AG10803 (cell line): ENCODE data around the gene XBP1.
A peak's percentile ranks its signal among the peaks of the same experiment; 100 is the strongest.
"Not testable (repeated sequence)": the region's sequence is repeated elsewhere in the genome, so short reads cannot be mapped to it uniquely, and the experiment has no call there.

Source experiments
- DNase-seq: peaks from one replicate; pipeline ENCODE4 v3.0.0; 2010; ENCODE audit warnings: low read depth
- H3K4me3 ChIP-seq: 2 replicates; pipeline ENCODE4 v1.5.1; 2011; ENCODE audit warnings: mild to moderate bottlenecking, low read length, control low read depth
- TF ChIP-seq, protein P1 (sequence below): conservative IDR thresholded peaks from 2 replicates; pipeline ENCODE4 v1.5.1; 2011; ENCODE audit warnings: mild to moderate bottlenecking, low read length, control low read depth, inconsistent platforms

Gene XBP1

DNA sequence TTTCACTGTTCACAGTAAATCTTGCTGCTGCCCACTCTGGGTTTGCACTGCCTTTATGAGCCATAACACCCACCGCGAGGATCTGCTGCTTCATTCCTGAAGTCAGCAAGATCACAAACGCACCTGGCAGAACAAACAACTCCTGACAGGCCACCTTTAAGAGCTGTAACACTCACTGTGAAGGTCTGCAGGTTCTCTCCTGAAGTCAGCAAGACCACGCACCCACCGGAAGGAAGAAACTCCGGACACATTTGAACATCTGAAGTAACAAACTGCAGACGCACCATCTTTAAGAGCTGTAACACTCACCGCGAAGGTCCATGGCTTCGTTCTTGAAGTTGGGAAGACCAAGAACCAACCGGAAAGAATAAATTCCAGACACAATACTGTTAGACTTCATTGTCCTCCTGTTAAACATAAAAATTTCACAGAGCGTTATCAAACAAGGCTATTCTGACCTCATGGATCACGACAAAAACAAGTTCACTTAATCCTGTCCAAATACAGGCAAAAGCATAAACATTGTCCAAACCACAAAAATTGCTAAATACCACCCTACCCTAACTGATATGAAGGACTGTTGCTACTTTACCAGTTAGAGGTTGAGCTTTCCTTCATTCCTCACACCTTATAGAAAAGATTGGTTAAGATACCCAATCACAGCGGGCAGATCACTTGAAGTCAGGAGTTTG, 30.8 kb downstream of the XBP1 start:
- no peak for DNase-seq
- no peak overlapping the region for H3K4me3 ChIP-seq
- TF ChIP-seq, protein P1, sequence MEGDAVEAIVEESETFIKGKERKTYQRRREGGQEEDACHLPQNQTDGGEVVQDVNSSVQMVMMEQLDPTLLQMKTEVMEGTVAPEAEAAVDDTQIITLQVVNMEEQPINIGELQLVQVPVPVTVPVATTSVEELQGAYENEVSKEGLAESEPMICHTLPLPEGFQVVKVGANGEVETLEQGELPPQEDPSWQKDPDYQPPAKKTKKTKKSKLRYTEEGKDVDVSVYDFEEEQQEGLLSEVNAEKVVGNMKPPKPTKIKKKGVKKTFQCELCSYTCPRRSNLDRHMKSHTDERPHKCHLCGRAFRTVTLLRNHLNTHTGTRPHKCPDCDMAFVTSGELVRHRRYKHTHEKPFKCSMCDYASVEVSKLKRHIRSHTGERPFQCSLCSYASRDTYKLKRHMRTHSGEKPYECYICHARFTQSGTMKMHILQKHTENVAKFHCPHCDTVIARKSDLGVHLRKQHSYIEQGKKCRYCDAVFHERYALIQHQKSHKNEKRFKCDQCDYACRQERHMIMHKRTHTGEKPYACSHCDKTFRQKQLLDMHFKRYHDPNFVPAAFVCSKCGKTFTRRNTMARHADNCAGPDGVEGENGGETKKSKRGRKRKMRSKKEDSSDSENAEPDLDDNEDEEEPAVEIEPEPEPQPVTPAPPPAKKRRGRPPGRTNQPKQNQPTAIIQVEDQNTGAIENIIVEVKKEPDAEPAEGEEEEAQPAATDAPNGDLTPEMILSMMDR: no peak

DNA sequence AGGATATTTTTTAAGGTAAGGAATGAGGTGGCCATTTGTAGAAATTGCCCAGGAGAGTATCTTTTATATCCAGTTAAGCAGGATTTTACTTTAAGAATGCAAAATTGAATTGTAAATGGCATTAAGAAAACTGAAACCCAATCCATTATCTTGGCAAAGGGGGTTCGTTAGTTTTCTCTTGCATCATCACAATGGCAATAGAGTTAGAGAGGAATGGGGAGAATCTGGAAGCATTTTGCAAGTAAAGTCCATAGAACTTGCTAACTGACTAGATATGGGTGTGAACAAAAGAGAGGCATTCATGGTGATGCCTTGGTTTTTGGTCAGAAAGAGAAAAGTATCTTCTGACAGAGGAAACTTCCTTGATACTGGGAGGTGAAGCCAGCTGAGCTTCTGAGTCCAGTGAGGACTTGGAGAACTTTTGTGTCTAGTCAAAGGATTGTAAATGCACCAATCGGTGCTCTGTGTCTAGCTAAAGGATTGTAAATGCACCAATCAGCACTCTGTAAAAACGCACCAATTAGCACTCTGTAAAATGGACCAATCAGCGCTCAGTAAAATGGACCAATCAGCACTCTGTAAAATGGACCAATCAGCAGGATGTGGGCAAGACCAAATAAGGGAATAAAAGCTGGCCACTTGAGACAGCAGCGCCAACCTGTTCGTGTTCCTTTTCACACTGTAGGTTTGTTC, 31.5 kb downstream of the XBP1 start:
- no peak overlapping the region for H3K4me3 ChIP-seq
- TF ChIP-seq, protein P1: no peak
- DNase-seq: no peak

DNA sequence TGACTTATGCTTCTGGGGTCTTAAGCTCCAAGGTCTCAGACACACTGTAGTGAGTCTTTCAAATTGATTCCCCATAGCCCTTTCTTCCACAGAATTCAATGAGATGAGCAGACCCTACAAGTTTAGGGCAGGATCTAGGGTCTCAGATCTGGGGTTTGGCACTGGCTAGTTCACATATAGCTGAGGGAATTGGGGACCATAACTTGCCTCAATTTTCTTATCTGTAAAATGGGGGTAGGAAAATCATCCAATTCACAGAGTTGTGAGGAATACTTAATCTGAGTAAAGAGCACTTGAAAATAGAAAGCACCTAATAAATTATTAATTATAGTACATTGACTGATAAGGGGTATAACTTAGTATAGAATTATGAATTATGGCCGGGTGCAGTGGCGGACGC, 33.7 kb downstream of the XBP1 start:
- H3K4me3 ChIP-seq: no peak overlapping the region
- no peak for DNase-seq
- TF ChIP-seq, protein P1: no peak

DNA sequence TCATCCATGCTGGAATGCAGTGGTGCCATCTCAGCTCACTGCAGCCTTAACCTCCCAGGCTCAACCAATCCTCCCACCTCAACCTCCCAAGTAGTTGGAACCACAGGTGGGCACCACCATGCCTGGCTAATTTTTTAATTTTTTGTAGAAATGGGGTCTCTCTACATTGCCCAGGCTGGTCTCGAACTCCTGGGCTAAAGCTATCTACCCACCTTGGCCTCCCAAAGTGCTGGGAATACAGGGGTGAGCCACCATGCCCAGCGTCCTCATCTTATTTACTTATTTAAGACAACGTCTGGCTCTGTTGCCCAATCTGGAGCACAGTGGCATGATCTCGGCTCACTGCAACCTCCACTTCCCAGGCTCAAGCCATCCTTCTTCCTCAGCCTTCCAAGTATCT, 38.4 kb downstream of the XBP1 start:
- DNase-seq: not testable (repeated sequence)

DNA sequence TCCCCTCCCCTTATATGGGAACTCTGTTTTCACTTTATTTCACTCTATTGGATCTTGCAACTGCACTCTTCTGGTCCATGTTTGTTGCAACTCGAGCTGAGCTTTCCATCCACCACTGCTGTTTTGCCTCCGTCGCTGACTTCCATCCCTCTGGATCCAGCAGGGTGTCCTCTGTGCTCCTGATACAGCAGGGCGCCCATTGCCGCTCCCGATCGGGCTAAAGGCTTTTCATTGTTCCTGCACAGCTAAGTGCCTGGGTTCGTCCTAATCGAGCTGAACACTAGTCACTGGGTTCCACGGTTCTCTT, 39.0 kb downstream of the XBP1 start:
- no peak overlapping the region for H3K4me3 ChIP-seq
- DNase-seq: no peak
- TF ChIP-seq, protein P1: no peak

More for the DNA sequence above, 38.4 kb downstream of the XBP1 start:
- H3K4me3 ChIP-seq: not testable (repeated sequence)

DNA sequence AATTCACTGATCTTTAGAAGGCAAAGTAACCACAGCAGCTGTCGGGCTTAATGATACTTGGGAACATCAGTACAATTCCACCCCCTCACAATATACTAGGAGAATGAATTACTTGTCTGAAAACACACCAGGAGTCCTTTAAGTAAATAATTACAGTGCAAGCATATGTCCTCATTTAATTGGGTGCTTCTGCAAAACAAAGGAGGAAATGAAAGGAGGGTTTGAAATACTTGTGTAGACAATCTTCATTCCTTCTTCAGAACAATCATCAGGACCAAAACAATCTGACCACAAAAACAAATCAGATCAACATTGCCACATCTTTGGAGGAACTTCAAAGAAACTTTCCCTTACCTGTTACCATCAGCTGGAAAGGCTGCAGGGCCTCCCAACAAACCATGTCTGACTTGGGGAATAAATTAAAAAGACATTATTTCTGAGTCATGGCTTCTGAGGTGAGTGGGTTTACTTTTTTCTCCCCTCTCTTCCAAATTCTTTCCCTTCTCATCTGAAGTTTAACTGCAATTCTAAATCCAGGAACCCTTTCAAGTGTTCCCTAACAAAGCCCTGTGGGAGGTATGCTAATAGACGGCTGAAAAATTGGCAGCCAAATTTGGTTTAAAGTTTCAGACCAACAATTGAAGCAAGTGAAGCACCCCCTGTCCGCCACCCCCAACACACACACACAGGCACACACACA, 40.4 kb downstream of the XBP1 start:
- no peak for DNase-seq
- TF ChIP-seq, protein P1: no peak
- H3K4me3 ChIP-seq: no peak overlapping the region

DNA sequence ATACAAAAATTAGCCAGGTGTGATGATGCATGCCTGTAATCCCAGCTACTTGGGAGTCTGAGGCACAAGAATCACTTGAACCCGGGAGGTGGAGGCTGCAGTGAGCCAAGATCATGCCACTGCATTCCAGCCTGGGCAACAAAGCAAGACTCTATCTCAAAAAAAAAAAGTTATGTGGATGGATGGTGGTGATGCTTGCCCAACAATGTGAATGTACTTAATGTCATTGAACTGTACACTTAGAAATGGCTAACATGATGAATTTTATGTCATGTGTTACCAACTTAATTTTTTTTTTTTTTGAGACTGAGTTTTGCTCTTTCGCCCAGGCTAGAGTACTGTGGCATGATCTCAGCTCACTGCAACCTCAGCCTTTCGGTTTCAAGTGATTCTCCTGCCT, 45.9 kb downstream of the XBP1 start:
- DNase-seq, H3K4me3 ChIP-seq: not testable (repeated sequence)

DNA sequence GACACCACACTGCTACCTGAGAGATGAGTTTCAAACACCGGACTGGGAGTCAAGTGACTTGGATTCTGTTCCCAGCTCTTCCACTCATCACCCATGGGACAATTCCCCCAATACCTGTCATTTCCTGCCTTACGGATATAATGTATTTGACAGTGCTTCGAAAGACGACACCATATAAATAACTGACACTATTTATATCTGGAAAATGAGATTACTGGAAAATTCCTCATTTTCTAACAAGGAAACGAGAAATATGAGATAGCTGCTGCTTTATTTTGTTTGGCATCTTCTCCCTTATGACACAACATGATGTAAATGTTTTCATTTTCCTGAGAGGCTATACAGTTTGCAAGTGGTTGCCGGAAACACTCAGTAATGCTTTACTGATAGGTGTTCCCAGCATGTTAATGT, 49.9 kb downstream of the XBP1 start:
- TF ChIP-seq, protein P1: no peak
- DNase-seq: peak; percentile 25
- no peak overlapping the region for H3K4me3 ChIP-seq
